GM21381 (cell line): ENCODE results near the gene KCTD17.

Experiments used
- ATAC-seq: cut with Tn5 transposase; IDR thresholded peaks from one replicate; pipeline ENCODE4 v1.9.1; 2021; ENCODE audit warnings: mild to moderate bottlenecking, moderate library complexity; ENCODE audit not compliant: unreplicated experiment

The KCTD17 gene, protein sequence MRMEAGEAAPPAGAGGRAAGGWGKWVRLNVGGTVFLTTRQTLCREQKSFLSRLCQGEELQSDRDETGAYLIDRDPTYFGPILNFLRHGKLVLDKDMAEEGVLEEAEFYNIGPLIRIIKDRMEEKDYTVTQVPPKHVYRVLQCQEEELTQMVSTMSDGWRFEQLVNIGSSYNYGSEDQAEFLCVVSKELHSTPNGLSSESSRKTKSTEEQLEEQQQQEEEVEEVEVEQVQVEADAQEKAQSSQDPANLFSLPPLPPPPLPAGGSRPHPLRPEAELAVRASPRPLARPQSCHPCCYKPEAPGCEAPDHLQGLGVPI

GRCh38 chr22:37051391-37052385, at the start of gene KCTD17:
Gene KCTD17 (plus strand): TSS chr22:37051742. CDS start chr22:37051761, 19 bp downstream.
- ATAC-seq = no peak

- no peak for ATAC-seq
These were observed 49.7 kb upstream of the KCTD17 start for GRCh38 chr22:37001826-37002225.

- ATAC-seq = no peak
These were observed 48.9 kb upstream of the KCTD17 start for GRCh38 chr22:37002633-37003032.

- no peak for ATAC-seq
These were observed 43.9 kb upstream of the KCTD17 start for GRCh38 chr22:37007651-37008050.

- no peak for ATAC-seq
These were observed 43.2 kb upstream of the KCTD17 start for GRCh38 chr22:37008365-37008764.

GRCh38 chr22:37009490-37009889, 42.1 kb upstream of the KCTD17 start:
- no peak for ATAC-seq

- ATAC-seq = no peak
These were observed 41.4 kb upstream of the KCTD17 start for GRCh38 chr22:37010174-37010573.

- ATAC-seq = no peak
These were observed 40.6 kb upstream of the KCTD17 start for GRCh38 chr22:37010976-37011375.

- no peak for ATAC-seq
These were observed 40.1 kb upstream of the KCTD17 start for GRCh38 chr22:37011472-37011871.

- ATAC-seq = no peak
These were observed 39.2 kb upstream of the KCTD17 start for GRCh38 chr22:37012262-37012904.

DNA sequence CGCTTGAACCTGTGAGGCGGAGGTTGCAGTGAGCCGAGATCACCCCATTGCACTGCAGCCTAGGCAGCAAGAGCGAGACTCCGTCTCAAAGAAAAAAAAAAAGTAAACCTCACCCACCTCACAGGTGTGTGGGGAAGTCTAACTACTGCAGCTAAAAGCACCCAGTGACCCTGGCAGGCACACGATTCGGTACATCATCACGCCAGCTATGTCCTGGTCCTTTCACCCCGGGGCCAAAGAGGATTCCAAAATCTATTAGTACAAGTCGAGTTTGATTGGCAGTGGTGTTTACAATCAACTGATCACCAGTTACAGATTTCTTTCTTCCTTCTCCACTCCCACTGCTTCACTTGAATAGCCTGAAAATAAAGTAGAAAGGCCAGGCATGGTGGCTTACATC, 38.6 kb upstream of the KCTD17 start:
- no peak for ATAC-seq

GRCh38 chr22:37014415-37014806, 37.1 kb upstream of the KCTD17 start:
- no peak for ATAC-seq

DNA sequence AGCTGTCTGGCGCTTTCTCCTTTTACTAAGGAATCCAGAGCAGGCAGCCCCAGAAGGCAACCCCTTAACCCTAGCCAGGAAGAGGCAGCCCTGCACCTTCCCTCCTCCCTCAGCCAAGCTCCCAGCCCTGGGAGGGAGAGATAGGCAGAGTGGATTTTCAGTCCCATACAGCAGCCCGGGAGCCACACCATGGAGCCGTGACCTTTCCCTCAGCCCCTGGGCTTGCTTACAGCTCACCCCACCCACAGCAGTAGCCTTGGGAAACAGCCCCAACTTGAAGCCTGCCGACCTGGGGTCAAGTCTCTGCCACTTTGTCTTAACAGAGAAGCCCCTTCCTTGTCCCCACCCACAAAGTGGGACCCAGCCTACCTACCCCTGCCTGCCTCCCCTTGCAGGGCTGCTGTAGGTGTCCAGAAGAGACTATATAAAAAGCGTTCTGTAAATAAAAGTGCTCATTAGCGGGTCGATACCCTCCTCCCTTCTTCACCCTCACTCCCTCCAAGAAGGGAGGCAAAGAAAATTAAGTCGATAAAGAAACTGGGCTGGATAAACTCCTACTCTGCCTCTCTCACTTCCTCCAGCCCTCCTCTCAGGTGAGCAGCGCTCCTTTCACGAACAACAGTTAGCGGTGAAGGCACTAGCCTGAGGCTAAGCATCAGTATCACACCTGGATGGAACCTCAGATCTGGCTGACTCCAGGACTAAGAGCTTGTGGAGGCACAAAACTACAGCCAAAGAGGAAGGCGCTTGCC, 36.5 kb upstream of the KCTD17 start:
- ATAC-seq = no peak

DNA sequence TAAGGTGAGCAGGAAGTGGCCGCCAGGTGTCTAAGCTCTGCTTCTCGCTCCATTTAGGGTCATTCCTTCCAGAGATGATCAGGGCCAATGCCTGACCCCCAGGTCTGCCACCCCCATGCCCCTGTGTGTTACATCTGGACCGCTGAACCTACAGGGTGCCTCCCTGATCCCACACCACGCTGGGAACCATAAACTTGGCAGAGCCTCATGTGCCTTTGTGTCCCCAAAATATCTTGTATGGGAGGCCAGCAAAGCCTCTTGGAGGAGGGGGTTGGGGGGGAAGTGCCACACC, 36.0 kb upstream of the KCTD17 start:
- ATAC-seq = no peak

DNA sequence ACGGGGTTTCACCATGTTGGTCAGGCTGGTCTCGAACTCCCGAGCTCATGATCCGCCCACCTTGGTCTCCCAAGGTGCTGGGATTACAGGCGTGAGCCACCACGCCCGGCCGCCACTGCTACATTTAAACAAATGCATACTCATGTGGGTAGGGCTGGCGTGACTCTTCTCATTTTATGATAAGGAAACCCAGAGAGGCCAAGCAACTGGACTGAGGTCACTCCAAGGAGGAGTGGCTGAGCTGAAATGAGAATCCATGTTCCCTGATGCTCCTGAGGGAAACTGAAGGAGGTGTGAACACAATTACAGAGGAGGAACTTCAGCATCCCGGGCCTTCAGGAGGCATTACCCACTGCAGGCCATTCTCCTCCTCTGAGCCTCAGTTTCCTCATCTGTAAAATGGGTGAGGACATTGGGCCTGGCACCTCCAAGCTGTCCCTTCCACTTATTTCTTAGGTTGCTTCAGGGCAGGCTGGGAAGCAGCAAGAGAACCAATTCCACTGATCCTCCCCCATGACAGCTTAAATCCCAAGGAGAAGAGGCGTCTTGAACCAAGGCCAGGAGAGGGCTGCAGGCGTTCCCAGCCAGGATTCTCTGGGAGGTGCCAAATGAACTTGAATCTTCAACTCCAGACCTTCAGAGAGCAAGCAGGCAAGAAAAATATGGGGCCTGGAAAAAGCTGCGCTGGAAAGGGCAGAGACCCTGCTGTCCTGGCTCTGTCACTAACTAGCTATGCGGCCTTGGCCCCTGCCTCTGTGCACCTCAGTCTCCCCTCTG, 35.2 kb upstream of the KCTD17 start:
- no peak for ATAC-seq

DNA sequence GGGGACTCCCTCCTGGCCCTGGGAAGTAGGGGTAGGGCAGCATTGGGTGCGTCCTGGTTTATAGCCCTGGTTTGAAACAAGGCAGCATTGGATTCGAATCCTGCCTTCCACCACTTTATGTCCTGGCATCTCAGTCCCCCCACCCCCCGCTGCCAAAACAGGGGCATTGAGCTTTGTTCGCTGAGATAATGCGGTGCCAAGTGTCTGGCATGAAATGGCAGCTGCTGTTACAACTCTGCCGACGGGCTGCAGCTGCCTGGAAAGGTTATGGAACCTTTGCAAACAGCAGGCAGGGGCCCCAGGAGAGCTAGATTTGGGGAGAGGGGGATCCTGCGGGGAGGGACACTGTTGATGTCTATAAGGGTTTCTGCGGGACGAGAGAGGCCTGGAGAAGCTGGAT, 34.2 kb upstream of the KCTD17 start:
- no peak for ATAC-seq

DNA sequence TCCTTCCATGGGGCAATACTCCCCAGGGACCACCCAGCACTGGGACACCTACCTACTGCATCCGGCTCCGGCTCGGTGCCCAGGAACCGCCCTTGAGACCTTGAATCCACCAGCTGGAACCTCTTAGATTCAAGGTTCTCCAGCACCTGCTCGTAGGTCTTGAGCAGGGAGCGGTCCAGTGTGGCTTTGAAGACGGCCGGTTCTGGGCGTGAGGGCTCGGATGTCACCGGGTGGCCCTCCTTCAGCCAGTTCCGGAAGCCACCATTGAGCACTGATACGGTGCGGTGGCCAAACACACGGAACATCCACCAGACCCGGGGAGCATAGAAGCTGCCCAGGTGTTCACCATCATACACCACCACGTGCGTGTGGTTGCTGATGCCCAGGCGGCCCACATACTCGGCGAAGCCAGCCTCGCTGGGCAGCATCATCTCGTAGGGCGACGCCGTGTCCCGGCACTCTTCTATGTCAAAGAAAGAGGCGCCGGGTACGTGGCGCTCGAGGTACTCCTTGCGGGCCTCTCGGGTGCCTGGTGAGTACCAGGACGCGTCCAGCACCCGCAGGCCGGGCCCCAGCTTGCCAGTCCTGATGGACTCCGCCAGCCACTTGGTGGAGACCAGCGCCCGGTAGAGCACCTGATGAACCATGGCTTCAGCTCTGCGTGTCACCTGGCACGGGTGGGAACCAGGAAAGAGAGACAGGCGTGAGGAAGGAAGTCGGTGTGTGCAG, 33.3 kb upstream of the KCTD17 start:
- ATAC-seq = no peak

GRCh38 chr22:37018815-37019308, 32.7 kb upstream of the KCTD17 start:
- peak; percentile 30 for ATAC-seq
